C4-2B (cell line): ENCODE data around the gene STIM1.
"Not testable (repeated sequence)": the region's sequence is repeated elsewhere in the genome, so short reads cannot be mapped to it uniquely, and the experiment has no call there.

Source experiments
- H3K27ac ChIP-seq: fragments of 450-650 bp; 2 replicates; pipeline ENCODE4 v1.5.1; 2017
- ZFX ChIP-seq: fragments of 450-650 bp; IDR thresholded peaks from 2 replicates; pipeline ENCODE4 v1.6.1; 2017
- TF ChIP-seq, protein P1 (sequence below): fragments of 450-650 bp; conservative IDR thresholded peaks from 2 replicates; pipeline ENCODE4 v1.5.1; 2017; ENCODE audit warnings: mild to moderate bottlenecking

STIM1 gene

DNA sequence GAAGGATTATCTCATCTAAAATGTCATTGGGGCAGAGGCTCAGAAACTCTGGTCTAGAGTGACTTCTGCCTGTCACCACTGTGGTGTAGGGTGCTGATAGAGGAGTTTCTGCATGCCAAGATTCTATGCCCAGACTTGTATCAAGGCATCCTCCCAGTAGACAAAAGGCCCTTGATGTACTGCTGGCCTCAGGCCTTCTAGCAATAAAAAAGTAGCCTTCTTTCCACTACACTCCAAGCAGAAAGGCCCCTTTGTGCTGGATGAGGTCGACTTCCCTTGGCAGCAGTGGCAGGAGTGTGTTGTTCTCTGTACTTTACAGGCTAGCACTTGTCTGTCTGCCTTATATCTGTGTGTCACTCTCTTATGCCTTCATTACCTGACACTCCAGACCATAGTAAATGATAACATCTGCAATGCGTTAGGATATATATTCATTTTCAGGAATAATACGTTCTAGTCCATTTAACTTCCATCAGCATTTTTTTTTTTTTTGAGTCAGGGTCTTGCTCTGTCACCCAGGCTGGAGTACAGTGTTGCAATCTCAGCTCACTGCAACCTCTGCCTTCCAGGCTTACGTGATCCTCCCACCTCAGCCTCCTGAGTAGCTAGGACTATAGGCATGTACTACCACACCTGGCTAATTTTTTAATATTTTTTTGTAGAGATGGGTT lies 189.6 kb downstream of the STIM1 start:
- H3K27ac ChIP-seq: no peak overlapping the region
- TF ChIP-seq, protein P1, sequence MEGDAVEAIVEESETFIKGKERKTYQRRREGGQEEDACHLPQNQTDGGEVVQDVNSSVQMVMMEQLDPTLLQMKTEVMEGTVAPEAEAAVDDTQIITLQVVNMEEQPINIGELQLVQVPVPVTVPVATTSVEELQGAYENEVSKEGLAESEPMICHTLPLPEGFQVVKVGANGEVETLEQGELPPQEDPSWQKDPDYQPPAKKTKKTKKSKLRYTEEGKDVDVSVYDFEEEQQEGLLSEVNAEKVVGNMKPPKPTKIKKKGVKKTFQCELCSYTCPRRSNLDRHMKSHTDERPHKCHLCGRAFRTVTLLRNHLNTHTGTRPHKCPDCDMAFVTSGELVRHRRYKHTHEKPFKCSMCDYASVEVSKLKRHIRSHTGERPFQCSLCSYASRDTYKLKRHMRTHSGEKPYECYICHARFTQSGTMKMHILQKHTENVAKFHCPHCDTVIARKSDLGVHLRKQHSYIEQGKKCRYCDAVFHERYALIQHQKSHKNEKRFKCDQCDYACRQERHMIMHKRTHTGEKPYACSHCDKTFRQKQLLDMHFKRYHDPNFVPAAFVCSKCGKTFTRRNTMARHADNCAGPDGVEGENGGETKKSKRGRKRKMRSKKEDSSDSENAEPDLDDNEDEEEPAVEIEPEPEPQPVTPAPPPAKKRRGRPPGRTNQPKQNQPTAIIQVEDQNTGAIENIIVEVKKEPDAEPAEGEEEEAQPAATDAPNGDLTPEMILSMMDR: no peak
- no peak for TF ChIP-seq ZFX

GRCh38 chr11:4048340-4048739 lies 192.9 kb downstream of the STIM1 start:
- no peak overlapping the region for H3K27ac ChIP-seq
- TF ChIP-seq, protein P1: no peak
- no peak for TF ChIP-seq ZFX

DNA sequence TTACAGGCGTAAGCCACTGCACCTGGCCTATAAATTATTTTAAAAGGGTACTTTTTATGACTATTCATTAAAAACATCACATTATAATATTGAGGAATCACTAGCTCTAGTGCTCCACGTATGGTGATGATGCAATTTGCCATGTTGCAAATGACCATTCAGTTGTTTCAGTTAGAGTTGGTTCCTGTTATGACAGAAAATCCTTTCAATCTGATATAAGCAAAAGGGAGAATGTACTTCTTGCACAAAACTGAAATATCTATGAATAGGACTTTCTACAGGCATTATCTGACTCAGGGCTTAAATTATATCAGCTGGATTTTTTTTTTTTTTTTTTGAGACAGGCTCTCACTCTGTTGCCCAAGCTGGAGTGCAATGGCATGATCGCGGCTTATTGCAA lies 193.5 kb downstream of the STIM1 start:
- TF ChIP-seq, protein P1: no peak
- TF ChIP-seq ZFX: no peak
- H3K27ac ChIP-seq: no peak overlapping the region

DNA sequence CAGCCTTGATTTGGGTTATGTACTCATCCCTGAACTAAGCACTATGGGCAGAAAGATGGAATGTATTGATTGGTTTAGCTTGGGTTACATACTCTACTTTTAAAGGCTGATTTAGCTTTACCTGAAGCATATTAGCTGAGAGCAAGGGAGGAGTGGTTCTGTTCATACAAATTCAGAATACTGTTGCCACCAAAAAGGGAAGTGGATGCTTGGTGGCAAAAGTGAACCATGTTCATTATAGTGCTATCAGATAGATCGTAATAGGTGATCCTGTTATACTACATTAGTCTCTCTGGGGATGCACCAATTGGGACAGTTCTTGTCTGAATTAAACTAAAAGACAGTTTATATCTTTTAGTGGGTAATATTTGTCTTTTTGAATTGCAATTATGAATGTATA lies 194.7 kb downstream of the STIM1 start:
- TF ChIP-seq, protein P1: no peak
- no peak for TF ChIP-seq ZFX
- no peak overlapping the region for H3K27ac ChIP-seq

GRCh38 chr11:4053200-4053599 lies 197.7 kb downstream of the STIM1 start:
- not testable (repeated sequence) for H3K27ac ChIP-seq

GRCh38 chr11:4054643-4055042 lies 199.2 kb downstream of the STIM1 start:
- no peak for TF ChIP-seq ZFX
- TF ChIP-seq, protein P1: no peak
- no peak overlapping the region for H3K27ac ChIP-seq

DNA sequence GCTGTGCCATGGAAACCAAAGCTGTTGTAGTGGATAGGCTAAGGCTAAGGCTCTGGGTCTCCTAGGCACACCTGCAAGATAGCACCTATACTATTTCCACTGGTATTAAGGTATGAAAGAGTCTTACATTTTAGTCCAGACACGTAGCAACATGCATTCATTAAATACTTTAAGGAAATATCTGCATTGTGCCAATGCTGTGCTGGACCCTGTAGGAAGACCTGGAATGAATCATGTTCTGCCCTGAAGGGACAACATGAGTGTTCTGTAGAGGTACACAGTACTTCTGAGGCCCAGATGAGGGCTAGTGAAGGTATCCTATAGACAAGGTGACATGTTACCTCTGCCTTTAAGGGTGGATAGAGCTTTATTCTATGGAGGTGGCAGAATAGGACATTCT lies 204.0 kb downstream of the STIM1 start:
- TF ChIP-seq, protein P1: no peak
- no peak for TF ChIP-seq ZFX
- H3K27ac ChIP-seq: no peak overlapping the region
